Measurements from ENCODE around the gene PEX26. TPM values are rescaled to one million over a fixed set of nuclear protein-coding genes. Genes with fewer than 3 reads are reported as not detected.
A peak's percentile ranks its signal among the peaks of the same experiment; 100 is the strongest.

PEX26 gene
- total and polyA plus RNA-seq, 12 donors, result 8.4 to 57.8 (median 34.0) TPM

GRCh38 chr22:18031695-18032454 lies 45.9 kb upstream of the PEX26 start:
- Histone ChIP-seq H3K9me3 (replicated peaks in 1 of 3) (no peaks in the 10 kb centered on the region), H3K36me3 (replicated peaks in 1 of 2) (no peaks in the 10 kb centered on the region), H3K4me1 (replicated peaks in 1 of 2) (peaks cover 0 to 11% of the 10 kb centered on the region in 2 donors), H3K27ac (no peak overlapping the region), H3K4me3 (no peak overlapping the region), H3K27me3 (no peaks in the 10 kb centered on the region)
- 72 to 78% (median 74%) methylated on average over 8 to 10 of the region's 10 CpGs for WGBS, 4 donors
- TF ChIP-seq POLR2A (IDR thresholded peaks at IDR 0.05) (no peak), CTCF (IDR thresholded peaks at IDR 0.05) (no peak)
- intact Hi-C loops (cut with DNase I), result no loop called here
- DNase-seq, result peak in 5 of 7 donors; percentile 39 to 78 (median 69)

- DNase-seq, result no peak
- no peak overlapping the region for H3K4me3 ChIP-seq
- no peaks in the 10 kb centered on the region for H3K9me3 ChIP-seq (replicated peaks in 1 of 3)
- TF ChIP-seq CTCF (IDR thresholded peaks at IDR 0.05) (no peak), POLR2A (IDR thresholded peaks at IDR 0.05) (no peak)
- H3K27me3 ChIP-seq, result no peaks in the 10 kb centered on the region
- H3K36me3 ChIP-seq (replicated peaks in 1 of 2), result no peaks in the 10 kb centered on the region
- intact Hi-C loops (cut with DNase I), result no loop called here
- H3K4me1 ChIP-seq (replicated peaks in 1 of 2), result peaks cover 0 to 11% of the 10 kb centered on the region in 2 donors
- 73 to 81% (median 77%) methylated on average over 6 of the region's 6 CpGs for WGBS, 4 donors
- H3K27ac ChIP-seq, result no peak overlapping the region
Measured at GRCh38 chr22:18032455-18033101, 45.2 kb upstream of the PEX26 start.

GRCh38 chr22:18033204-18033998 lies 44.4 kb upstream of the PEX26 start:
- Histone ChIP-seq H3K4me3 (no peak overlapping the region), H3K27ac (peak overlapping the region in 1 of 5 donors; percentile 35), H3K9me3 (replicated peaks in 1 of 3) (no peaks in the 10 kb centered on the region), H3K4me1 (replicated peaks in 1 of 2) (peaks cover 0 to 11% of the 10 kb centered on the region in 2 donors), H3K36me3 (replicated peaks in 1 of 2) (no peaks in the 10 kb centered on the region), H3K27me3 (no peaks in the 10 kb centered on the region)
- DNase-seq, result no peak
- intact Hi-C loops (cut with DNase I), result no loop called here
- peak in 1 of 6 experiments; percentile 16 for TF ChIP-seq CTCF (IDR thresholded peaks at IDR 0.05)
- TF ChIP-seq POLR2A (IDR thresholded peaks at IDR 0.05), result no peak
- 69 to 79% (median 72%) methylated on average over 6 of the region's 6 CpGs for whole genome bisulfite sequencing, 4 donors

- Histone ChIP-seq H3K36me3 (replicated peaks in 1 of 2) (no peaks in the 10 kb centered on the region), H3K4me1 (replicated peaks in 1 of 2) (peaks cover 0 to 11% of the 10 kb centered on the region in 2 donors), H3K27me3 (no peaks in the 10 kb centered on the region), H3K4me3 (no peak overlapping the region), H3K27ac (no peak overlapping the region), H3K9me3 (replicated peaks in 1 of 3) (no peaks in the 10 kb centered on the region)
- DNase-seq, result no peak
- intact Hi-C loops (cut with DNase I), result no loop called here
- 95 to 98% (median 96%) methylated on average over 3 of the region's 3 CpGs for WGBS, 4 donors
- TF ChIP-seq POLR2A (IDR thresholded peaks at IDR 0.05) (no peak), CTCF (IDR thresholded peaks at IDR 0.05) (no peak)
Measured at GRCh38 chr22:18034076-18034475, 43.7 kb upstream of the PEX26 start.
